Activated CD4-positive, alpha-beta memory T cell treated with anti-CD3 and anti-CD28 coated beads for 36 hours (primary cell): Measurements from ENCODE around the gene CACNA1A. TPM values are rescaled to one million over a fixed set of nuclear protein-coding genes. Genes with fewer than 3 reads are reported as not detected.
"Not testable (repeated sequence)": the region's sequence is repeated elsewhere in the genome, so short reads cannot be mapped to it uniquely, and the experiment has no call there.

Experiments
- CTCF ChIA-PET: fragments of 350-600 bp; sonication (Branson Sonifier 250); formaldehyde crosslinking; loops from one replicate; lab custom pipeline; 2021; ENCODE audit warnings: antibody characterized with exemption, inconsistent platforms; lab: Charles Lee
- POLR2A ChIA-PET: fragments of 350-600 bp; sonication (Branson Sonifier 250); formaldehyde crosslinking; loops from one replicate; lab custom pipeline; 2021; ENCODE audit warnings: antibody characterized with exemption; lab: Charles Lee
- DNase-seq: peaks from one replicate; pipeline ENCODE4 v3.0.0-alpha.2; 2020
- H3K27ac Mint-ChIP-seq: one replicate; pipeline ENCODE4 v1.8.0; 2021; ENCODE audit warnings: mixed read lengths
- H3K27me3 Mint-ChIP-seq: one replicate; pipeline ENCODE4 v1.8.0; 2021; ENCODE audit warnings: mixed read lengths
- H3K36me3 Mint-ChIP-seq: one replicate; pipeline ENCODE4 v1.8.0; 2021; ENCODE audit warnings: mixed read lengths
- H3K4me1 Mint-ChIP-seq: one replicate; pipeline ENCODE4 v1.8.0; 2021; ENCODE audit warnings: low read depth, mixed read lengths
- H3K4me3 Mint-ChIP-seq: one replicate; pipeline ENCODE4 v1.8.0; 2021; ENCODE audit warnings: mild to moderate bottlenecking, mixed read lengths
- H3K9me3 Mint-ChIP-seq: one replicate; pipeline ENCODE4 v1.8.0; 2021; ENCODE audit warnings: mixed read lengths
- intact Hi-C: fragments of 100-400 bp; cut with micrococcal nuclease; formaldehyde crosslinking; loops from one replicate; pipeline ENCODE4 v1.15.1; 2023
- total RNA-seq, 2 experiments: library from RNA; stranded (reverse); gene quantifications; one replicate each; pipeline ENCODE4 v1.2.3, GENCODE V29; 2021

Gene CACNA1A
- total RNA-seq, 2 experiments from 2014 or later: 0.46 to 0.74 TPM

DNA sequence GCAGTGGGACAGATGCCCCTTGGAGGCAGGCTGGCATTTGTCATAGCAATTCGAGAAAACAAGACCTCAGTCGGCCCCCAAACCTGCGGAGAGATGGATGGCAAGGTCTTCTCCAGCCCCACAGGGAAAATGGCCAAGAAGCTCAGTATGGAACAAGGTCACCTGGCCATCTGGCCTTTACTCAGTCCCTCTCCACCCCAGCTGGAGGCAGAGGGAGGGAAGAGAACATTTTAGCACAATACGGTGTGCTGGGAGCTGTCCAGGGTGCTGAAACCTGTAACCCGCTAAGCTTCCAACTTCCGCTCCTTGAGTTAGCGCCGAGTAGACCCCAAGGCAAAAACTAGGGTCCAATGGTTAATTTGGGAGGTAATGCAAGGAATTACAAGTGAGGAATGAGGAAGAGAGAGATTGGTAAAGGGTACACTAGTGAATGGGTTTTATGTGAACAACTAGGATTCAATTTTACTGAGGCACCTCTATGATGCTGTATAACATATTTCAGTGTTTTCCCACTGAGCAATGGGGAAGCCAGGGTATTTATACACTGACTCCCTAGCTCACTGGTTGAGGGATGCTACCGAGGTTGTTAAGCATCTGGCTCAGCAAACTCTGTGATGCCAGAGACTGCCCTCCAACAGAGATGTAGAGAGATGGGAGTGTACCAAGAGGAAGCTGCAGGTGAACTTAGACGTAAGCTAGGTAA is 64.3 kb downstream of the CACNA1A start:
- H3K4me1 Mint-ChIP-seq: no peaks in the 10 kb centered on the region
- no peak overlapping the region for H3K4me3 Mint-ChIP-seq
- no peak overlapping the region for H3K27ac Mint-ChIP-seq
- DNase-seq: peak; percentile 52
- ChIA-PET POLR2A (no interaction called here), CTCF (interaction anchor here (0.6 to 1.1 kb wide), 3 partner anchors 12 to 165 kb away, joined by 3 read pairs; no protein-coding TSS in a partner anchor)
- intact Hi-C loops: no loop called here
- H3K27me3 Mint-ChIP-seq: peaks cover 10% of the 10 kb centered on the region
- no peaks in the 10 kb centered on the region for H3K36me3 Mint-ChIP-seq
- peaks cover 4% of the 10 kb centered on the region for H3K9me3 Mint-ChIP-seq

DNA sequence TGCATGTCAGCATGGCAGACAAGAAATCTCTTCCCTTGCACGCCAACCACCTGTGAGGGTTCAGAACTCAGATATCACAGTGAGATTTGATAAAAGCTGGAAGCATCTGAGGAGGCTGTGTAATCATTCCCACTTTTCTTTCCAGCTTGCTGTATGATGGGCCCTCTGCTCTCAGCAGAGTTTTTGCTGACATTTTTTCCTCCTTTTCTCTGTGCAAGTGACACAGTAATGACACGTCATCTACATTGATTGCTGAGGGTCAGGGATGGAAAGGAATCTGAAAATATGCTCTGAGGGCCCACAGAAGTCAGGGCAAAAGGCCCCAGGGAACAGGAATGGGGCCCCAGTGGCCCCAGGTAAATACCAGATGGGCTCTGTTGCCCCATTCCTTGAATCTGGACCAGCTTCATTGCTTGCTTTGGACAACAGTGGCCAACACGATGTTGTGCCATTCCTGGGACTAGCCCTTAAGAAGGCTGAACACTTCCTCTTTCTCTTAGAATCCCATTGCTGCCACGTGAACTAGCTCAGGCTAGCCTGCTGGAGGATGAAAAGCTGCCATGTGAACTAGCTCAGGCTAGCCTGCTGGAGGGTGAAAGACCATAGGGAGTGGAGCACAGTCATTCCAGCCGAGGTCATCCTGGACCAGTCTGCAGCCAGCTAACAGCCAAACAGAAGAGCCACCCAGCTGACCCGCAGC is 68.2 kb downstream of the CACNA1A start:
- ChIA-PET CTCF (no interaction called here), POLR2A (no interaction called here)
- Mint-ChIP-seq H3K36me3 (no peaks in the 10 kb centered on the region), H3K27ac (no peak overlapping the region), H3K27me3 (peaks cover 4% of the 10 kb centered on the region), H3K4me3 (no peak overlapping the region), H3K9me3 (peaks cover 4% of the 10 kb centered on the region), H3K4me1 (no peaks in the 10 kb centered on the region)
- DNase-seq: no peak
- intact Hi-C loops: no loop called here

DNA sequence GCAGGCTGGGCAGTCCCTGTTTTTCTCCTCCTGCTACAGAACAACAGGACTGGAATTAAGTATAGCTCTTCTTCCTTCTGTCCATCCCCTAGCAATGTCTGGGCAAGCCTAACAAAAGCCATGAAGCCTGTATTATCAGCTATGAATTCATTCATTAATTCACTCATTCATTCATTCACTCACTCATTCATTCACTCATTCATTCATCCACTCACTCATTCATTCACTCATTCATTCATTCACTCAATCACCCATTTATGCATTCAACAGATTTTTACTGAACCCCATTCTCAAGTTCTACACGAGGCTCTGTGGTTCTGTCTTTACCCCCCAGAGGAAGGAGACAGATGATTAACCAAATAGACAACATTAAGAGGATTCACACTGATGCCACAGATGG is 69.9 kb downstream of the CACNA1A start:
- H3K27ac Mint-ChIP-seq: no peak overlapping the region
- no peak for DNase-seq
- intact Hi-C loops: no loop called here
- CTCF ChIA-PET: interaction anchor here (0.9 kb wide), 2 partner anchors 158 to 241 kb away, joined by 3 read pairs; no protein-coding TSS in a partner anchor
- H3K4me3 Mint-ChIP-seq: no peak overlapping the region
- POLR2A ChIA-PET: no interaction called here
- H3K9me3 Mint-ChIP-seq: peaks cover 4% of the 10 kb centered on the region
- H3K27me3 Mint-ChIP-seq: peaks cover 4% of the 10 kb centered on the region
- H3K36me3 Mint-ChIP-seq: no peaks in the 10 kb centered on the region
- H3K4me1 Mint-ChIP-seq: no peaks in the 10 kb centered on the region

DNA sequence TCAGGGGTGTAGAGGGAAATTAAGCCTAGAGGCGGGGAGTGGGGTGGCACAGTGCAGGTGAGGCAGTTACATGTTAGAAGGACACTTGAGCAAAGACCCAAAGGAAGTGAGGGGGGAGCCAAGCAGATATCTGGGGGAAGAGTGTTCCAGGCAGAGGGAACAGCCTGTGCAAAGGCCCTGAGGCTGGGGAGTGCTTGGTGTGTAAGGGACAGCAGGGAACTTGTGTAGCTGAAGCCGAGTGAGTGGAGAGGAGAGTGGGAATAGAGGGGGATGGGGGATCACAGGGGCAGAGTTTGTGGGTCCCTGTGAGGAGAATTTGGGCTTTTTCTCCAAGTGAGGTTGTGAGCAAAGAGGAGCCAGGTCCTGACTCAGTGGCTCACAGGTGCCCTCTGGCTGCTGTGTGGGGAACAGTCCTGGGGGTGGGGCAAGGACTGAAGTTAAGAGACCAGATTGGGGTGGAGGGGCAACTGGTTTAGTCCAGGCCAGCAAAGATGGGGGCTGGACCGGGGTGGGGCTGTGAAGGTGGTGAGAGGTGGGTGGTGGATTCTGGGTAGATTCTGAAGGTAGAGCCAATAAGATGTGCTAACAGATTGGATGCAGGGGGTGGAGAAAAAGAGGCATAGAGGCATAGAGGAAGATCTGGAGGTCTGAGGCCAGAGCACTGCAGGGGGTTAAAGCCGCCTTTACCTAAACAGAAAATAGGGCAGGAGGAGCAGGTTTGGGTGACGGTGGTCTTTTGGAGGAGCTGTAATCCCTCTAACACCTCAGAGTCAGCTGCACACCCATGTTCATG is 75.3 kb downstream of the CACNA1A start:
- intact Hi-C loops: loop anchor here (1.0 to 5.0 kb wide), 2 partner anchors 154 to 239 kb away; no protein-coding TSS in a partner anchor
- H3K4me3 Mint-ChIP-seq: no peak overlapping the region
- H3K36me3 Mint-ChIP-seq: no peaks in the 10 kb centered on the region
- H3K27me3 Mint-ChIP-seq: peaks cover 15% of the 10 kb centered on the region
- peak; percentile 71 for DNase-seq
- peaks cover 4% of the 10 kb centered on the region for H3K9me3 Mint-ChIP-seq
- ChIA-PET POLR2A (no interaction called here), CTCF (interaction anchor here (0.6 to 2.4 kb wide), 9 partner anchors 9 to 235 kb away, joined by 3 to 8 read pairs (median 3); no protein-coding TSS in a partner anchor)
- no peaks in the 10 kb centered on the region for H3K4me1 Mint-ChIP-seq
- no peak overlapping the region for H3K27ac Mint-ChIP-seq

DNA sequence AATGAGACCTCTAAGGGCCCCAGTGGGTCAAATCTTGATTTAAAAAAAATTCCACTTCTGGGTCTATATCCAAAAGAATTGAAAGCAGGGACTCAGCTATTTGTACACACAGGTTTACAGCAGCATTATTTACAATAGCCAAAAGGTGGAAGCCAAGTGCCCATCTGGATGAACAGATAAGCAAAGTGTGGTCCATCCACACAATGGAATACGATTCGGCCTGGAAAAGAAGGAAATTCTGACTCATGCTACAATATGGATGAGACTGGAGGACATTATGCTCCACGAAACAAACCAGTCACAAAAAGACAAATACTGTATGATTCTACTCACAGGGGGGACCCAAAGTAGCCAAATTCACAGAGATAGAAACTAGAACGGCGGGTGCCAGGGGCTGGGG is 76.7 kb downstream of the CACNA1A start:
- intact Hi-C loops: no loop called here
- Mint-ChIP-seq H3K27me3 (peaks cover 15% of the 10 kb centered on the region), H3K27ac (no peak overlapping the region), H3K36me3 (peaks cover 5% of the 10 kb centered on the region), H3K4me3 (no peak overlapping the region), H3K9me3 (peaks cover 13% of the 10 kb centered on the region), H3K4me1 (no peaks in the 10 kb centered on the region)
- ChIA-PET CTCF (interaction anchor here (0.8 to 2.4 kb wide), 3 partner anchors 14 to 152 kb away, joined by 3 to 8 read pairs (median 8); no protein-coding TSS in a partner anchor), POLR2A (no interaction called here)
- no peak for DNase-seq

DNA sequence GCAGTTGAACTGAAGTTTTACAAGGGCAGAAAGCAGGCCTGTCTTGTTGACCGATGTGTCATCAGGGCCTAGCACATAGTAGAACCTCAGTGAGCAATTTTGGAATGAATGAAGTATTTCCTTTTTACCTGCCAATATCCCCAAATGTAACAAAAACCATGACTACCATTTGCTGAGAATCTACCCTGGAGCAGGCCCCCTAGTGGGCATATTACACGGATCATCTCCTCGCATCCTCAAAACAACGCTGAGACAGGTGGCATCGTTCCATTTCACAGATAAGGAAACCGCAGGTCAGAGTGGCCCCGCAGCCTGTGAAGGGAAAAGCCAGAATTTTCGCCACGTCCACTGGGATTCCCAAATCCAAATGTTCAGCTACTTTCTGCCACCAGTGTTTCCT is 77.9 kb downstream of the CACNA1A start:
- Mint-ChIP-seq H3K27ac (no peak overlapping the region), H3K9me3 (peaks cover 16% of the 10 kb centered on the region), H3K4me3 (no peak overlapping the region), H3K27me3 (peaks cover 15% of the 10 kb centered on the region), H3K4me1 (no peaks in the 10 kb centered on the region), H3K36me3 (peaks cover 5% of the 10 kb centered on the region)
- intact Hi-C loops: no loop called here
- CTCF ChIA-PET: no interaction called here
- peak; percentile 16 for DNase-seq
- POLR2A ChIA-PET: no interaction called here

DNA sequence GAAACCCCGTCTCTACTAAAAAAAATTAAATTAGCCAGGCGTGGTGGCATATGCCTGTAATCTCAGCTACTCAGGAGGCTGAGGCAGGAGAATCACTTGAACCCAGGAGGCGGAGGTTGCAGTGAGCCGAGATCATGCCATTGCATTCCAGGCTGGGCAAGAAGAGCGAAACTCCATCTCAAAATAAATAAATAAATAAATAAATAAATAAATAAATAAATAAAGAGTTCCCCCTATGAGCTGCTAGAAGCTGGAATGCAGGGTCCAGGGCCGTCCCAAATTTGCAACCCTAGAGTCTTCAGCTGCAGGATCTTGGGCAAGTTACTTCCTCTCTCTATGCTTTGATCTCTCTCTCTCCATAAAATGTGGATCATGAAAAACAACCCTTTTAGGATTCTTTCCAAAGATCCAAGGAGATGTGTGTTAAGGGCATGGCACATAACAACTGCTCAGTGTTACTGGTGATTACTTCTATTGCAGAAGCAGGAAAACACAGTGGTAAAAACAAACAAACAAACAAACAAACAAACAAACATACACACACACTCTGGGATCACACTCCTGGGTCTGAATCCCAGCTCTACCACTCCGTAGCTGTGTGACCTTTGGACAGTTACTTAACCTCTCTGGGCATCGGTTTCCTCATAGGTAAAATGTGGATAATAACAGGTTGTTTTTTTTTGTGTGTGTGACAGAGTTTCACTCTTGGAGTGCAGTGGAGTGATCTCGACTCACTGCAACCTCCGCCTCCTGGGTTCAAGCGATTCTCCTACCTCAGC is 78.8 kb downstream of the CACNA1A start:
- peaks cover 5% of the 10 kb centered on the region for H3K36me3 Mint-ChIP-seq
- intact Hi-C loops: no loop called here
- H3K27ac Mint-ChIP-seq: no peak overlapping the region
- no peak for DNase-seq
- H3K4me1 Mint-ChIP-seq: no peaks in the 10 kb centered on the region
- POLR2A ChIA-PET: no interaction called here
- H3K4me3 Mint-ChIP-seq: no peak overlapping the region
- H3K9me3 Mint-ChIP-seq: peaks cover 23% of the 10 kb centered on the region
- peaks cover 18% of the 10 kb centered on the region for H3K27me3 Mint-ChIP-seq
- CTCF ChIA-PET: no interaction called here

DNA sequence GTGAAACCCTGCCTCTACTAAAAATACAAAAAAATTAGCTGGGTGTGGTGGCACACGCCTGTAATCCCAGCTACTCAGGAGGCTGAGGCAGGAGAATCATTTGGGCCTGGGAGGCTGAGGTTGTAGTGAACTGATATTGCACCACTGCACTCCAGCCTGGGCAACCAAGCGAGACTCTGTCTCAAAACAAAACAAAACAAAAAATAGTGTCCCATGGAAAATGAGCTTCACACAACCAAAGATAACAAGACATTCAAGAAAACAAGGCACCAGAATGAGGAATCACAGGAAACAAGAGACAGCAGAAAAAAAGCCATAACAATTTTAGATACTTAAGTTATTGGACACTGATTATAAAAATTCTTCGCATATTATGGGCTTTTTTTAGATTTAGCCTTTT is 80.4 kb downstream of the CACNA1A start:
- H3K27ac Mint-ChIP-seq, H3K36me3 Mint-ChIP-seq, H3K4me3 Mint-ChIP-seq, POLR2A ChIA-PET, intact Hi-C loops, H3K4me1 Mint-ChIP-seq, CTCF ChIA-PET, DNase-seq: not testable (repeated sequence)
- Mint-ChIP-seq H3K27me3 (peaks cover 18% of the 10 kb centered on the region), H3K9me3 (peaks cover 30% of the 10 kb centered on the region)

DNA sequence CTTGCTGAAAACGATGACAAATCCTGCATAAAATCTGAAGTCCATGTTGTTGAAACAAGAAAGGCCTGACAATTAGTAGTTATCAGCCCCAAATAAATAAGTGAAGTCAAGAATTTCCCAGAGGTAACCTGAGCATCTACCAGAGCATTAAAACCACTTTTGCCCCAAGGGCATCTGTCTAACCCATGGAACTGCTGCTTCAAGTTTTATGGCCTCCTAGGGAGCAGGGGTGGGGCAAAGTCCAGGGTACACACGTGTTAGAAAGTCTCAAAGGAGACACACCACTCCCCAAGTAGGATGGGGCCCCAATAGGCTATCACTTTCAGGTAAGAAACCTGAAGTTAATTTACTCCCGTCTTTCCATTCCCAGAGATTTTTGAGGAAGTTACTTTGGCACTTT is 81.1 kb downstream of the CACNA1A start:
- Mint-ChIP-seq H3K4me3 (no peak overlapping the region), H3K27me3 (peaks cover 17% of the 10 kb centered on the region), H3K4me1 (no peaks in the 10 kb centered on the region), H3K36me3 (peaks cover 5% of the 10 kb centered on the region), H3K27ac (no peak overlapping the region), H3K9me3 (peaks cover 33% of the 10 kb centered on the region)
- POLR2A ChIA-PET: no interaction called here
- DNase-seq: no peak
- CTCF ChIA-PET: no interaction called here
- intact Hi-C loops: no loop called here

DNA sequence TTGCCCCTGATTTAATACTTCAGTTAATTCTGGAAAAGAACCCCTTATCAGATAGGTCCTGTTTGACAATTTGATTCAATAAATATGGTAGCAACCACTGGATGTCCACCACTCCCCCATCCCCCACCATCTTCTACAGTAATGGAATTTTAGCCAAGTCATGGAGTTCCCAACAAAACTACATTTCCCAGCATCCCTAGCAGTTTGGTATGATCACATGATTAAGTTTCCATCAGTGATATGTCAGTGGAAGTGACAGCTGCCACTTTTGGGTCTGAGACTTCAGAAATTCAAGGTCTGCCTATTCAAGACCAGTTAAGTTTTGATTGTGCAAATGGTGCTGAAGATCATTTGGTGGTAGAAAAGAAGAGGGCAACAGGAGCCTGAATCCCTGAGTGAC is 85.5 kb downstream of the CACNA1A start:
- intact Hi-C loops: no loop called here
- Mint-ChIP-seq H3K27me3 (peaks cover 7% of the 10 kb centered on the region), H3K27ac (no peak overlapping the region), H3K4me3 (no peak overlapping the region), H3K36me3 (peaks cover 5% of the 10 kb centered on the region), H3K4me1 (no peaks in the 10 kb centered on the region), H3K9me3 (peaks cover 26% of the 10 kb centered on the region)
- DNase-seq: no peak
- POLR2A ChIA-PET: no interaction called here
- CTCF ChIA-PET: interaction anchor here (2.0 kb wide), 1 partner anchor 10 kb away, joined by 7 read pairs; no protein-coding TSS in a partner anchor

DNA sequence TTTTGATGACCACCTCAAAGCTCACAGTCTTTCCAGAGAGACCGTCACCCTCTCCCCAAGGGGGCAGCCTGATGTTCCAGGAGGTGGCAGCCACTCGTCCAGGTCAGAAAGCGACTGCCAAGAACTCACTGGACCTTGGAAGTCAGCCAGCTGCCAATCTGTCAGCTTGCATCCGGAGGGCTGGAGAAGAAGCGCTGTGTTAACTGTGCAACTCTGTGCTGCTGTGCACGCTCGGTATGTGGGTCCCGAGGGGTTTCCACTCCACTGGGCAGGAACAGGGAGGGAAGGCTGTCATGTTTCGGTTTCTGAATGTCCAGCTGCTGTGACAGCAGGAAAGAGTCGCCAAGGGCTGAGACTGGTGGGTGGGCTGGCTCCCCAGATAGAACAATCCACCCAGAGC is 89.2 kb downstream of the CACNA1A start:
- H3K27ac Mint-ChIP-seq: no peak overlapping the region
- H3K9me3 Mint-ChIP-seq: peaks cover 5% of the 10 kb centered on the region
- no peak overlapping the region for H3K4me3 Mint-ChIP-seq
- peaks cover 4% of the 10 kb centered on the region for H3K27me3 Mint-ChIP-seq
- ChIA-PET CTCF (interaction anchor here (1.4 kb wide), 1 partner anchor 139 kb away, joined by 4 read pairs; no protein-coding TSS in a partner anchor), POLR2A (no interaction called here)
- DNase-seq: no peak
- intact Hi-C loops: no loop called here
- H3K36me3 Mint-ChIP-seq: no peaks in the 10 kb centered on the region
- no peaks in the 10 kb centered on the region for H3K4me1 Mint-ChIP-seq
